ENCODE measurements around the gene TUBB2B.

TUBB2B gene

GRCh38 chr6:3208098-3208774 lies 19.2 kb downstream of the TUBB2B start:
- DNase-seq (ENCODE audit: low read depth, low spot score) = peak; percentile 77
- no peak for TF ChIP-seq CTCF (IDR thresholded peaks at IDR 0.05; ENCODE audit: low read depth, low read length)
- no peak overlapping the region for H3K4me3 ChIP-seq (ENCODE audit: low read depth, low read length)
- in situ Hi-C loops (cut with HindIII; ENCODE audit: low sequenced_read_pairs) = no loop called here

GRCh38 chr6:3206339-3207015 lies 21.0 kb downstream of the TUBB2B start:
- TF ChIP-seq CTCF (IDR thresholded peaks at IDR 0.05; ENCODE audit: low read depth, low read length) = no peak
- no peak for DNase-seq (ENCODE audit: low read depth, low spot score)
- H3K4me3 ChIP-seq (ENCODE audit: low read depth, low read length) = no peak overlapping the region
- in situ Hi-C loops (cut with HindIII; ENCODE audit: low sequenced_read_pairs) = no loop called here

- in situ Hi-C loops (cut with HindIII; ENCODE audit: low sequenced_read_pairs) = no loop called here
- peak; percentile 89 for DNase-seq (ENCODE audit: low read depth, low spot score)
- no peak overlapping the region for H3K4me3 ChIP-seq (ENCODE audit: low read depth, low read length)
- no peak for TF ChIP-seq CTCF (IDR thresholded peaks at IDR 0.05; ENCODE audit: low read depth, low read length)
These were observed 21.5 kb downstream of the TUBB2B start for GRCh38 chr6:3205913-3206312.

- in situ Hi-C loops (cut with HindIII; ENCODE audit: low sequenced_read_pairs) = no loop called here
- DNase-seq (ENCODE audit: low read depth, low spot score) = no peak
- no peak overlapping the region for H3K4me3 ChIP-seq (ENCODE audit: low read depth, low read length)
- no peak for TF ChIP-seq CTCF (IDR thresholded peaks at IDR 0.05; ENCODE audit: low read depth, low read length)
These were observed 22.5 kb downstream of the TUBB2B start for GRCh38 chr6:3204921-3205320.

- DNase-seq (ENCODE audit: low read depth, low spot score) = peak; percentile 71
- TF ChIP-seq CTCF (IDR thresholded peaks at IDR 0.05; ENCODE audit: low read depth, low read length) = no peak
These were observed 24.3 kb downstream of the TUBB2B start for GRCh38 chr6:3202999-3203696.

GRCh38 chr6:3201388-3201787 lies 26.1 kb downstream of the TUBB2B start:
- in situ Hi-C loops (cut with HindIII; ENCODE audit: low sequenced_read_pairs) = no loop called here
- TF ChIP-seq CTCF (IDR thresholded peaks at IDR 0.05; ENCODE audit: low read depth, low read length) = no peak
- H3K4me3 ChIP-seq (ENCODE audit: low read depth, low read length) = no peak overlapping the region
- DNase-seq (ENCODE audit: low read depth, low spot score) = no peak

More at GRCh38 chr6:3202999-3203696, 24.3 kb downstream of the TUBB2B start:
- in situ Hi-C loops (cut with HindIII; ENCODE audit: low sequenced_read_pairs) = no loop called here
- H3K4me3 ChIP-seq (ENCODE audit: low read depth, low read length) = no peak overlapping the region
